Measurements from ENCODE around the gene DUS1L.

- TF ChIP-seq SMC3 (IDR thresholded peaks at IDR 0.05; ENCODE audit: low read depth, low read length): no peak
- no peak for TF ChIP-seq SIN3A (IDR thresholded peaks at IDR 0.05; ENCODE audit: borderline replicate concordance, low read depth, low read length)
- no peak for TF ChIP-seq EZH2phosphoT487 (IDR thresholded peaks at IDR 0.05; ENCODE audit: borderline replicate concordance, low read depth)
- TF ChIP-seq, protein P1, sequence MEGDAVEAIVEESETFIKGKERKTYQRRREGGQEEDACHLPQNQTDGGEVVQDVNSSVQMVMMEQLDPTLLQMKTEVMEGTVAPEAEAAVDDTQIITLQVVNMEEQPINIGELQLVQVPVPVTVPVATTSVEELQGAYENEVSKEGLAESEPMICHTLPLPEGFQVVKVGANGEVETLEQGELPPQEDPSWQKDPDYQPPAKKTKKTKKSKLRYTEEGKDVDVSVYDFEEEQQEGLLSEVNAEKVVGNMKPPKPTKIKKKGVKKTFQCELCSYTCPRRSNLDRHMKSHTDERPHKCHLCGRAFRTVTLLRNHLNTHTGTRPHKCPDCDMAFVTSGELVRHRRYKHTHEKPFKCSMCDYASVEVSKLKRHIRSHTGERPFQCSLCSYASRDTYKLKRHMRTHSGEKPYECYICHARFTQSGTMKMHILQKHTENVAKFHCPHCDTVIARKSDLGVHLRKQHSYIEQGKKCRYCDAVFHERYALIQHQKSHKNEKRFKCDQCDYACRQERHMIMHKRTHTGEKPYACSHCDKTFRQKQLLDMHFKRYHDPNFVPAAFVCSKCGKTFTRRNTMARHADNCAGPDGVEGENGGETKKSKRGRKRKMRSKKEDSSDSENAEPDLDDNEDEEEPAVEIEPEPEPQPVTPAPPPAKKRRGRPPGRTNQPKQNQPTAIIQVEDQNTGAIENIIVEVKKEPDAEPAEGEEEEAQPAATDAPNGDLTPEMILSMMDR (IDR thresholded peaks at IDR 0.05): no peak
- no peak for TF ChIP-seq MAX (IDR thresholded peaks at IDR 0.05; ENCODE audit: low read depth)
- TF ChIP-seq, protein P2, sequence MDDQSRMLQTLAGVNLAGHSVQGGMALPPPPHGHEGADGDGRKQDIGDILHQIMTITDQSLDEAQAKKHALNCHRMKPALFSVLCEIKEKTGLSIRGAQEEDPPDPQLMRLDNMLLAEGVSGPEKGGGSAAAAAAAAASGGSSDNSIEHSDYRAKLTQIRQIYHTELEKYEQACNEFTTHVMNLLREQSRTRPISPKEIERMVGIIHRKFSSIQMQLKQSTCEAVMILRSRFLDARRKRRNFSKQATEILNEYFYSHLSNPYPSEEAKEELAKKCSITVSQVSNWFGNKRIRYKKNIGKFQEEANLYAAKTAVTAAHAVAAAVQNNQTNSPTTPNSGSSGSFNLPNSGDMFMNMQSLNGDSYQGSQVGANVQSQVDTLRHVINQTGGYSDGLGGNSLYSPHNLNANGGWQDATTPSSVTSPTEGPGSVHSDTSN (IDR thresholded peaks at IDR 0.05): 0 out of 2 replicates have a peak, but pooled peaks have one; percentile 3
- TF ChIP-seq TAF1 (IDR thresholded peaks at IDR 0.05; ENCODE audit: borderline replicate concordance, low read depth, low read length): no peak
These were observed 5.6 kb downstream of the DUS1L start for GRCh38 chr17:82060001-82060380.
